GM12891 (cell line): Measurements from ENCODE around the gene LSG1.

Experiments
- POLR2A ChIP-seq: IDR thresholded peaks from 2 replicates; pipeline ENCODE4 v1.6.1; 2011; ENCODE audit warnings: low read depth, low read length, control low read depth
- POLR2AphosphoS5 ChIP-seq: IDR thresholded peaks from 2 replicates; pipeline ENCODE4 v1.6.1; 2011; ENCODE audit warnings: low read depth, low read length, control low read depth
- POU2F2 ChIP-seq: IDR thresholded peaks from 2 replicates; pipeline ENCODE4 v1.6.1; 2011; ENCODE audit warnings: low read depth, mild to moderate bottlenecking, control low read depth, low read length, moderate library complexity
- SPI1 ChIP-seq: IDR thresholded peaks from 2 replicates; pipeline ENCODE4 v1.6.1; 2011; ENCODE audit warnings: low read depth, low read length, control low read depth
- TAF1 ChIP-seq: IDR thresholded peaks from 2 replicates; pipeline ENCODE4 v1.6.1; 2011; ENCODE audit warnings: low read depth, low read length, control low read depth

DNA sequence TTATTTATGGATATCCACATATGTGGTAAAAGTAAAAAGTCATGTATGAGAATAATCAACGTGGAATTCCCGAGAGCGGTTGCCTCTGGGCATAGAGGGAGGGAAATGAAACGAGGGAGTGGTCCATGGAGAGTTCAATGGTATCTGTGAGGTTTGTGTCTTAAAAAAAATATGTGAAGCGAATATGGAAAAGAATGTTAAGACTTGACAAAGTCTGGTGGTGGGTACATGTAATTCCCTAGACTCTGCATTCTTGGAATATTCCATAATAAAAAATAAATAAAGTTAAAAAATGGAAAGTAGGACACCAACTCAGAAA, 42.1 kb upstream of the LSG1 start:
- TF ChIP-seq POLR2AphosphoS5: no peak
- no peak for TF ChIP-seq POLR2A
- no peak for TF ChIP-seq TAF1
- TF ChIP-seq POU2F2: no peak
- TF ChIP-seq SPI1: no peak
